ENCODE measurements around the gene NAB1.

NAB1 gene

GRCh38 chr2:190713471-190713870, 64.6 kb downstream of the NAB1 start:
- no peak for DNase-seq (ENCODE audit: low spot score)

- no peak for DNase-seq (ENCODE audit: low spot score)
Measured at GRCh38 chr2:190714958-190715357, 66.1 kb downstream of the NAB1 start.

- no peak for DNase-seq (ENCODE audit: low spot score)
Measured at GRCh38 chr2:190716176-190716807, 67.4 kb downstream of the NAB1 start.

- DNase-seq (ENCODE audit: low spot score) = no peak
Measured at GRCh38 chr2:190717306-190717705, 68.4 kb downstream of the NAB1 start.

GRCh38 chr2:190717764-190718651, 69.1 kb downstream of the NAB1 start:
- DNase-seq (ENCODE audit: low spot score) = no peak

GRCh38 chr2:190718652-190719526, 70.0 kb downstream of the NAB1 start:
- no peak for DNase-seq (ENCODE audit: low spot score)

- no peak for DNase-seq (ENCODE audit: low spot score)
Measured at GRCh38 chr2:190720276-190720675, 71.4 kb downstream of the NAB1 start.

- DNase-seq (ENCODE audit: low spot score) = no peak
Measured at GRCh38 chr2:190720691-190721090, 71.8 kb downstream of the NAB1 start.

GRCh38 chr2:190722061-190722759, 73.3 kb downstream of the NAB1 start:
- no peak for DNase-seq (ENCODE audit: low spot score)

- no peak for DNase-seq (ENCODE audit: low spot score)
Measured at GRCh38 chr2:190722835-190723234, 74.0 kb downstream of the NAB1 start.

- no peak for DNase-seq (ENCODE audit: low spot score)
Measured at GRCh38 chr2:190723397-190724090, 74.7 kb downstream of the NAB1 start.

- no peak for DNase-seq (ENCODE audit: low spot score)
Measured at GRCh38 chr2:190726255-190726654, 77.4 kb downstream of the NAB1 start.

- no peak for DNase-seq (ENCODE audit: low spot score)
Measured at GRCh38 chr2:190736355-190736754, 87.5 kb downstream of the NAB1 start.

- DNase-seq (ENCODE audit: low spot score) = no peak
Measured at GRCh38 chr2:190740449-190740848, 91.6 kb downstream of the NAB1 start.

Measured in cerebellar cortex (tissue), 1 donor.